ENCODE results near the gene GRWD1.

DNA sequence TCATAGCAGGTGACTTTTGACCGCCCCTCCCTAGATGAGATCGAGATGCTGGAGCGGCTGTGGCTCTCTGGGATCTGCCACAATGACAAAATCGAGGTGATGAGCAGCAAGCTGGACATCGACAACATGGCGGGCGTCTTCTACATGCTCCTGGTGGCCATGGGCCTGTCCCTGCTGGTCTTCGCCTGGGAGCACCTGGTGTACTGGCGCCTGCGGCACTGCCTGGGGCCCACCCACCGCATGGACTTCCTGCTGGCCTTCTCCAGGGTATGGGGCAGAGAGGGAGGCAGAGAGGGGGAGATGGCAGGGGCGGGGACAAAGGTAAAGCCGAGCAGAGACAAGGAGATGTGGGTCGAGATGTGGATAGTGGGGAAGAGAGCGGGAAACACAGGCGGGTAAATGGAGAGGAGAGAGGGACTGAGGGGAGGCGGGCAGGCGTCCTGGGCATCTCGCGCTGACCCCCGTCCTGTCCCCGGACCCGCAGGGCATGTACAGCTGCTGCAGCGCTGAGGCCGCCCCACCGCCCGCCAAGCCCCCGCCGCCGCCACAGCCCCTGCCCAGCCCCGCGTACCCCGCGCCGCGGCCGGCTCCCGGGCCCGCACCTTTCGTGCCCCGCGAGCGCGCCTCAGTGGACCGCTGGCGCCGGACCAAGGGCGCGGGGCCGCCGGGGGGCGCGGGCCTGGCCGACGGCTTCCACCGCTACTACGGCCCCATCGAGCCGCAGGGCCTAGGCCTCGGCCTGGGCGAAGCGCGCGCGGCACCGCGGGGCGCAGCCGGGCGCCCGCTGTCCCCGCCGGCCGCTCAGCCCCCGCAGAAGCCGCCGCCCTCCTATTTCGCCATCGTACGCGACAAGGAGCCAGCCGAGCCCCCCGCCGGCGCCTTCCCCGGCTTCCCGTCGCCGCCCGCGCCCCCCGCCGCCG is 3.4 kb upstream of the GRWD1 start:
- TF ChIP-seq, protein P1, sequence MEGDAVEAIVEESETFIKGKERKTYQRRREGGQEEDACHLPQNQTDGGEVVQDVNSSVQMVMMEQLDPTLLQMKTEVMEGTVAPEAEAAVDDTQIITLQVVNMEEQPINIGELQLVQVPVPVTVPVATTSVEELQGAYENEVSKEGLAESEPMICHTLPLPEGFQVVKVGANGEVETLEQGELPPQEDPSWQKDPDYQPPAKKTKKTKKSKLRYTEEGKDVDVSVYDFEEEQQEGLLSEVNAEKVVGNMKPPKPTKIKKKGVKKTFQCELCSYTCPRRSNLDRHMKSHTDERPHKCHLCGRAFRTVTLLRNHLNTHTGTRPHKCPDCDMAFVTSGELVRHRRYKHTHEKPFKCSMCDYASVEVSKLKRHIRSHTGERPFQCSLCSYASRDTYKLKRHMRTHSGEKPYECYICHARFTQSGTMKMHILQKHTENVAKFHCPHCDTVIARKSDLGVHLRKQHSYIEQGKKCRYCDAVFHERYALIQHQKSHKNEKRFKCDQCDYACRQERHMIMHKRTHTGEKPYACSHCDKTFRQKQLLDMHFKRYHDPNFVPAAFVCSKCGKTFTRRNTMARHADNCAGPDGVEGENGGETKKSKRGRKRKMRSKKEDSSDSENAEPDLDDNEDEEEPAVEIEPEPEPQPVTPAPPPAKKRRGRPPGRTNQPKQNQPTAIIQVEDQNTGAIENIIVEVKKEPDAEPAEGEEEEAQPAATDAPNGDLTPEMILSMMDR (conservative IDR thresholded peaks at IDR 0.05; ENCODE audit: low read depth, low read length) = no peak
- no peak for TF ChIP-seq RFX5 (IDR thresholded peaks at IDR 0.05; ENCODE audit: low read depth, low read length)
- TF ChIP-seq BHLHE40 (IDR thresholded peaks at IDR 0.05; ENCODE audit: low read depth, low read length) = no peak
- TF ChIP-seq POLR2A (IDR thresholded peaks at IDR 0.05; ENCODE audit: low read depth, low read length) = no peak
- TF ChIP-seq, protein P2, sequence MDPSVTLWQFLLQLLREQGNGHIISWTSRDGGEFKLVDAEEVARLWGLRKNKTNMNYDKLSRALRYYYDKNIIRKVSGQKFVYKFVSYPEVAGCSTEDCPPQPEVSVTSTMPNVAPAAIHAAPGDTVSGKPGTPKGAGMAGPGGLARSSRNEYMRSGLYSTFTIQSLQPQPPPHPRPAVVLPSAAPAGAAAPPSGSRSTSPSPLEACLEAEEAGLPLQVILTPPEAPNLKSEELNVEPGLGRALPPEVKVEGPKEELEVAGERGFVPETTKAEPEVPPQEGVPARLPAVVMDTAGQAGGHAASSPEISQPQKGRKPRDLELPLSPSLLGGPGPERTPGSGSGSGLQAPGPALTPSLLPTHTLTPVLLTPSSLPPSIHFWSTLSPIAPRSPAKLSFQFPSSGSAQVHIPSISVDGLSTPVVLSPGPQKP (IDR thresholded peaks at IDR 0.05; ENCODE audit: borderline replicate concordance, low read depth, low read length) = no peak
- TF ChIP-seq MXI1 (IDR thresholded peaks at IDR 0.05; ENCODE audit: borderline replicate concordance, low read depth, low read length) = no peak
- TF ChIP-seq CEBPB (IDR thresholded peaks at IDR 0.05; ENCODE audit: low read depth, low read length) = no peak
- TF ChIP-seq, protein P3, sequence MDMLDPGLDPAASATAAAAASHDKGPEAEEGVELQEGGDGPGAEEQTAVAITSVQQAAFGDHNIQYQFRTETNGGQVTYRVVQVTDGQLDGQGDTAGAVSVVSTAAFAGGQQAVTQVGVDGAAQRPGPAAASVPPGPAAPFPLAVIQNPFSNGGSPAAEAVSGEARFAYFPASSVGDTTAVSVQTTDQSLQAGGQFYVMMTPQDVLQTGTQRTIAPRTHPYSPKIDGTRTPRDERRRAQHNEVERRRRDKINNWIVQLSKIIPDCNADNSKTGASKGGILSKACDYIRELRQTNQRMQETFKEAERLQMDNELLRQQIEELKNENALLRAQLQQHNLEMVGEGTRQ (IDR thresholded peaks at IDR 0.05; ENCODE audit: low read depth, low read length) = no peak
- no peak for TF ChIP-seq RAD21 (IDR thresholded peaks at IDR 0.05; ENCODE audit: low read length)
- no peak for TF ChIP-seq MAZ (IDR thresholded peaks at IDR 0.05; ENCODE audit: borderline replicate concordance, low read depth, low read length)
- TF ChIP-seq RCOR1 (IDR thresholded peaks at IDR 0.05; ENCODE audit: insufficient replicate concordance, low read length) = no peak
- TF ChIP-seq MAFK (IDR thresholded peaks at IDR 0.05; ENCODE audit: low read depth, low read length) = no peak
